H1 (cell line): ENCODE data around the gene DMGDH. TPM values are rescaled to one million over a fixed set of nuclear protein-coding genes. Genes with fewer than 3 reads are reported as not detected.

ENCODE experiments used
- CHD2 ChIP-seq: IDR thresholded peaks from 2 replicates; pipeline ENCODE4 v1.6.1; 2012; ENCODE audit warnings: low read length, improper control_type of control experiment
- SP1 ChIP-seq: IDR thresholded peaks from 2 replicates; pipeline ENCODE4 v1.6.1; 2011; ENCODE audit warnings: low read depth, low read length
- TEAD4 ChIP-seq: IDR thresholded peaks from 2 replicates; pipeline ENCODE4 v1.6.1; 2012; ENCODE audit warnings: low read depth, low read length, inconsistent platforms, mixed read lengths
- YY1 ChIP-seq: IDR thresholded peaks from 2 replicates; pipeline ENCODE4 v1.6.1; 2011; ENCODE audit warnings: low read depth, mild to moderate bottlenecking, low read length
- polyA plus RNA-seq, 7 experiments: library from polyadenylated mRNA; depleted of rRNA in 3 of 7; stranded (reverse) in 5 of 7; unstranded in 2 of 7; fragments of >200 nt in 5 of 7; fragments of 200-250 nt in 2 of 7; gene quantifications; 1 replicate in 5 of 7; 2 replicates in 1 of 7; 4 replicates in 1 of 7; pipeline versions ENCODE4 v1.2.1 to v1.2.3, GENCODE V29; 2011 to 2013; ENCODE audit warnings: missing spikeins in 2 of 7, mixed read lengths in 2 of 7
- total RNA-seq: library from RNA; stranded (reverse); fragmentation: NEBNext Ultra II Directional; extraction: Animal tissue kit (Norgen Biotek cat#: 25700); gene quantifications from 2 replicates; pipeline ENCODE4 v1.2.1, GENCODE V29; 2021
- TF ChIP-seq, protein P1 (sequence below), 3 experiments: IDR thresholded peaks; 1 replicate in 2 of 3; 2 replicates in 1 of 3; pipeline versions ENCODE4 v1.5.1 to v1.6.1; 2011; ENCODE audit warnings: low read length in 3 of 3, mild to moderate bottlenecking in 3 of 3, inconsistent platforms in 2 of 3, low read depth in 1 of 3, moderate library complexity in 1 of 3; ENCODE audit not compliant: insufficient read depth in 1 of 3; ENCODE audit errors: control extremely low read depth in 1 of 3
- TF ChIP-seq, protein P2 (sequence below): IDR thresholded peaks from 2 replicates; pipeline ENCODE4 v1.6.1; 2012; ENCODE audit warnings: inconsistent platforms
- TF ChIP-seq, protein P3 (sequence below): IDR thresholded peaks from 2 replicates; pipeline ENCODE4 v1.6.1; 2012; ENCODE audit warnings: low read length, inconsistent platforms

Gene DMGDH
- total and polyA plus RNA-seq, 2 of the 8 experiments (the other 6 are each of a cell fraction or from before 2014, with no cell fraction given), result 0.15 TPM; not detected in 1

DNA sequence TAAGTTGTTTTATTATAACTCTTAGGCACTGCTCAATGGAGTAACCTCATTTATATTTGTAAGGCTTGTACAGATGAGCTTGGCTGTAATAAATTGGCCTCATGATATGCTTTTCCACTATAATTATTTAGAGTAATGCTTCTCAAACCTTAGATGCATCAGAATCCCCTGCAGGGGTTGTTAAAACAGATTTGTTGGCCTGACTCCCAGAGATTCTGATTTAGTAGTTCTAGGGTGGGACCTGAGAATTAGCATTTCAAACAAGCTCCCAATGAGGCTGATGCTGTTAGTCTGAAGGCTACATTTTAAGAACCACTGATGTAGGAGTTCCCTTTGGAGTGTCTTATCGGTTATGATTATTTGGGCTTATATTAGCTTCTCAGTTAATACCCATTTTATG is 46.1 kb downstream of the DMGDH start (continued):
- TF ChIP-seq, protein P1, sequence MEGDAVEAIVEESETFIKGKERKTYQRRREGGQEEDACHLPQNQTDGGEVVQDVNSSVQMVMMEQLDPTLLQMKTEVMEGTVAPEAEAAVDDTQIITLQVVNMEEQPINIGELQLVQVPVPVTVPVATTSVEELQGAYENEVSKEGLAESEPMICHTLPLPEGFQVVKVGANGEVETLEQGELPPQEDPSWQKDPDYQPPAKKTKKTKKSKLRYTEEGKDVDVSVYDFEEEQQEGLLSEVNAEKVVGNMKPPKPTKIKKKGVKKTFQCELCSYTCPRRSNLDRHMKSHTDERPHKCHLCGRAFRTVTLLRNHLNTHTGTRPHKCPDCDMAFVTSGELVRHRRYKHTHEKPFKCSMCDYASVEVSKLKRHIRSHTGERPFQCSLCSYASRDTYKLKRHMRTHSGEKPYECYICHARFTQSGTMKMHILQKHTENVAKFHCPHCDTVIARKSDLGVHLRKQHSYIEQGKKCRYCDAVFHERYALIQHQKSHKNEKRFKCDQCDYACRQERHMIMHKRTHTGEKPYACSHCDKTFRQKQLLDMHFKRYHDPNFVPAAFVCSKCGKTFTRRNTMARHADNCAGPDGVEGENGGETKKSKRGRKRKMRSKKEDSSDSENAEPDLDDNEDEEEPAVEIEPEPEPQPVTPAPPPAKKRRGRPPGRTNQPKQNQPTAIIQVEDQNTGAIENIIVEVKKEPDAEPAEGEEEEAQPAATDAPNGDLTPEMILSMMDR (IDR thresholded peaks at IDR 0.05; ENCODE audit: control extremely low read depth in 1 of 3, insufficient read depth in 1 of 3, low read depth in 1 of 3, low read length in 3 of 3), result no peak
- TF ChIP-seq SP1, result no peak
- TF ChIP-seq CHD2, result no peak
- no peak for TF ChIP-seq YY1
- no peak for TF ChIP-seq TEAD4
- TF ChIP-seq, protein P2, sequence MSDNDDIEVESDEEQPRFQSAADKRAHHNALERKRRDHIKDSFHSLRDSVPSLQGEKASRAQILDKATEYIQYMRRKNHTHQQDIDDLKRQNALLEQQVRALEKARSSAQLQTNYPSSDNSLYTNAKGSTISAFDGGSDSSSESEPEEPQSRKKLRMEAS, result no peak
- TF ChIP-seq, protein P3, sequence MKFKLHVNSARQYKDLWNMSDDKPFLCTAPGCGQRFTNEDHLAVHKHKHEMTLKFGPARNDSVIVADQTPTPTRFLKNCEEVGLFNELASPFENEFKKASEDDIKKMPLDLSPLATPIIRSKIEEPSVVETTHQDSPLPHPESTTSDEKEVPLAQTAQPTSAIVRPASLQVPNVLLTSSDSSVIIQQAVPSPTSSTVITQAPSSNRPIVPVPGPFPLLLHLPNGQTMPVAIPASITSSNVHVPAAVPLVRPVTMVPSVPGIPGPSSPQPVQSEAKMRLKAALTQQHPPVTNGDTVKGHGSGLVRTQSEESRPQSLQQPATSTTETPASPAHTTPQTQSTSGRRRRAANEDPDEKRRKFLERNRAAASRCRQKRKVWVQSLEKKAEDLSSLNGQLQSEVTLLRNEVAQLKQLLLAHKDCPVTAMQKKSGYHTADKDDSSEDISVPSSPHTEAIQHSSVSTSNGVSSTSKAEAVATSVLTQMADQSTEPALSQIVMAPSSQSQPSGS, result no peak
- TF ChIP-seq, all 59 proteins: peak for 0
